Neutrophil (primary cell): ENCODE measurements around the gene L1CAM.

ENCODE experiments used
- H3K27ac ChIP-seq: fragments of 200-600 bp; sonication (generic); 2 replicates; pipeline ENCODE4 v1.5.1; 2016; ENCODE audit warnings: mild to moderate bottlenecking, moderate library complexity
- H3K27me3 ChIP-seq: fragments of 200-600 bp; sonication (generic); 2 replicates; pipeline ENCODE4 v1.6.0; 2016; ENCODE audit warnings: mild to moderate bottlenecking
- H3K36me3 ChIP-seq: fragments of 200-600 bp; sonication (generic); 2 replicates; pipeline ENCODE4 v1.5.1; 2017
- H3K4me1 ChIP-seq, 2 experiments: fragments of 200-600 bp in 1 of 2; sonication (generic) in 1 of 2; 1 replicate in 1 of 2; 2 replicates in 1 of 2; pipeline versions ENCODE4 v1.5.1 to v1.6.1; 2013 to 2016; ENCODE audit warnings: low read depth in 1 of 2, low read length in 1 of 2, mild to moderate bottlenecking in 1 of 2, moderate library complexity in 1 of 2; ENCODE audit not compliant: control insufficient read depth in 1 of 2, insufficient read depth in 1 of 2
- H3K4me3 ChIP-seq, 2 experiments: fragments of 200-600 bp in 1 of 2; sonication (generic) in 1 of 2; 1 replicate in 1 of 2; 2 replicates in 1 of 2; pipeline ENCODE4 v1.5.1; 2013 to 2016; ENCODE audit warnings: low read depth in 1 of 2, low read length in 1 of 2, mild to moderate bottlenecking in 1 of 2, moderate library complexity in 1 of 2
- H3K9me3 ChIP-seq: fragments of 200-600 bp; sonication (generic); 2 replicates; pipeline ENCODE4 v1.5.1; 2016
- TF ChIP-seq, protein P1 (sequence below): fragments of 200-600 bp; sonication (generic); IDR thresholded peaks from 2 replicates; pipeline ENCODE4 v1.5.1; 2016; ENCODE audit warnings: antibody characterized with exemption

Gene L1CAM

DNA sequence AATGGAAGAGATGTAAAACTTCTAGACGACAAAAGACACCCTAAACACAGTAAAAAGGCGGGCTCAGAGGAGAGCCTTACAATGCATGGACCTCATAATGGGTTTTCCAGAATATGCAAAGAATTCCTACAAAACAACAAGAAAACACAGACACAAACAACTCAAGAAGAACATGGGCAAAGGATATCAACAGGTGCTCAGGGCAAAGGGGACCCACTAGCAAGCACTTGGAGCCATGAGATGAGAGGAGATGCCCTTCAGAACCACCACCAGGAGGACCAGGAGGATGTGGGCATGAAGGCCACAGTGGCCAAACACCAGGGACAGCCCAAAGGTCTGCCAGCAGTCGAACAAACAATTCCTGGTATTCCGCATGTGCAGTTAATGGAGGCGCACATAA lies 72.8 kb downstream of the L1CAM start:
- H3K4me1 ChIP-seq: no peaks in the 10 kb centered on the region
- no peaks in the 10 kb centered on the region for H3K36me3 ChIP-seq
- peaks cover 49% of the 10 kb centered on the region for H3K27me3 ChIP-seq
- H3K4me3 ChIP-seq: no peak overlapping the region
- TF ChIP-seq, protein P1, sequence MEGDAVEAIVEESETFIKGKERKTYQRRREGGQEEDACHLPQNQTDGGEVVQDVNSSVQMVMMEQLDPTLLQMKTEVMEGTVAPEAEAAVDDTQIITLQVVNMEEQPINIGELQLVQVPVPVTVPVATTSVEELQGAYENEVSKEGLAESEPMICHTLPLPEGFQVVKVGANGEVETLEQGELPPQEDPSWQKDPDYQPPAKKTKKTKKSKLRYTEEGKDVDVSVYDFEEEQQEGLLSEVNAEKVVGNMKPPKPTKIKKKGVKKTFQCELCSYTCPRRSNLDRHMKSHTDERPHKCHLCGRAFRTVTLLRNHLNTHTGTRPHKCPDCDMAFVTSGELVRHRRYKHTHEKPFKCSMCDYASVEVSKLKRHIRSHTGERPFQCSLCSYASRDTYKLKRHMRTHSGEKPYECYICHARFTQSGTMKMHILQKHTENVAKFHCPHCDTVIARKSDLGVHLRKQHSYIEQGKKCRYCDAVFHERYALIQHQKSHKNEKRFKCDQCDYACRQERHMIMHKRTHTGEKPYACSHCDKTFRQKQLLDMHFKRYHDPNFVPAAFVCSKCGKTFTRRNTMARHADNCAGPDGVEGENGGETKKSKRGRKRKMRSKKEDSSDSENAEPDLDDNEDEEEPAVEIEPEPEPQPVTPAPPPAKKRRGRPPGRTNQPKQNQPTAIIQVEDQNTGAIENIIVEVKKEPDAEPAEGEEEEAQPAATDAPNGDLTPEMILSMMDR: no peak
- H3K27ac ChIP-seq: no peak overlapping the region
- no peaks in the 10 kb centered on the region for H3K9me3 ChIP-seq

DNA sequence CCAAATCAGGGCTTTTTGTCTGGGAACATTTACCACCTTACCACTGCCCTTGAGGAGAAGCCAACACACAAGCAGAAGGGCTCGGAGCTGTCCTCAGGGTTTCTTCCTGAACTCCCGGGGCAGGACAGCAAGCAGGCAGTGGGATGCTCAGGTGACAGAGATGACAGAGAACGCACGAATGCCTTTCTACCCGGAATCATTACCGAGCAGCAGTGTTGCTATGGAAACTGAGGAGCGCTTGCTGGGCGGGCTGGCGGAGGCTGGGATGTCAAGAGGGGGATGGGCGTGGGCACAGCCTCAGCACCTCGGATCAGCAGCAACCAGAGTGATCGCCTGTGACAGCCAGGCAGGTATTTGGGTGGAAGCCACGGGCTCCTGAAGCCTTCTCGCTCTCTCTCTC lies 73.8 kb downstream of the L1CAM start:
- no peaks in the 10 kb centered on the region for H3K9me3 ChIP-seq
- peaks cover 40% of the 10 kb centered on the region for H3K27me3 ChIP-seq
- TF ChIP-seq, protein P1: no peak
- H3K27ac ChIP-seq: no peak overlapping the region
- H3K4me1 ChIP-seq: no peaks in the 10 kb centered on the region
- H3K36me3 ChIP-seq: no peaks in the 10 kb centered on the region
- H3K4me3 ChIP-seq: no peak overlapping the region
